Keratinocyte (primary cell): ENCODE results near the gene USP10.

ENCODE experiments used
- EZH2 ChIP-seq: IDR thresholded peaks from one replicate; pipeline ENCODE4 v1.6.1; 2012; ENCODE audit warnings: inconsistent platforms, mild to moderate bottlenecking, low read length, moderate library complexity
- TF ChIP-seq, protein P1 (sequence below), 3 experiments: IDR thresholded peaks in 1 of 3; conservative IDR thresholded peaks in 1 of 3; optimal IDR thresholded peaks in 1 of 3; 2 replicates in 2 of 3; 3 replicates in 1 of 3; pipeline versions ENCODE3 to v1.5.1; 2011; ENCODE audit warnings: low read length in 3 of 3, mild to moderate bottlenecking in 3 of 3, moderate library complexity in 2 of 3, control low read depth in 1 of 3, inconsistent platforms in 1 of 3; ENCODE audit not compliant: insufficient read depth in 2 of 3; ENCODE audit errors: extremely low read depth in 1 of 3

- TF ChIP-seq, protein P1, sequence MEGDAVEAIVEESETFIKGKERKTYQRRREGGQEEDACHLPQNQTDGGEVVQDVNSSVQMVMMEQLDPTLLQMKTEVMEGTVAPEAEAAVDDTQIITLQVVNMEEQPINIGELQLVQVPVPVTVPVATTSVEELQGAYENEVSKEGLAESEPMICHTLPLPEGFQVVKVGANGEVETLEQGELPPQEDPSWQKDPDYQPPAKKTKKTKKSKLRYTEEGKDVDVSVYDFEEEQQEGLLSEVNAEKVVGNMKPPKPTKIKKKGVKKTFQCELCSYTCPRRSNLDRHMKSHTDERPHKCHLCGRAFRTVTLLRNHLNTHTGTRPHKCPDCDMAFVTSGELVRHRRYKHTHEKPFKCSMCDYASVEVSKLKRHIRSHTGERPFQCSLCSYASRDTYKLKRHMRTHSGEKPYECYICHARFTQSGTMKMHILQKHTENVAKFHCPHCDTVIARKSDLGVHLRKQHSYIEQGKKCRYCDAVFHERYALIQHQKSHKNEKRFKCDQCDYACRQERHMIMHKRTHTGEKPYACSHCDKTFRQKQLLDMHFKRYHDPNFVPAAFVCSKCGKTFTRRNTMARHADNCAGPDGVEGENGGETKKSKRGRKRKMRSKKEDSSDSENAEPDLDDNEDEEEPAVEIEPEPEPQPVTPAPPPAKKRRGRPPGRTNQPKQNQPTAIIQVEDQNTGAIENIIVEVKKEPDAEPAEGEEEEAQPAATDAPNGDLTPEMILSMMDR (optimal IDR thresholded peaks at IDR 0.05 in 1 of 3, IDR thresholded peaks at IDR 0.05 in 1 of 3, conservative IDR thresholded peaks at IDR 0.05 in 1 of 3; ENCODE audit: extremely low read depth in 1 of 3, insufficient read depth in 2 of 3, low read length in 3 of 3): no peak
- no peak for TF ChIP-seq EZH2
Observed at GRCh38 chr16:84654998-84655397, 44.8 kb upstream of the USP10 start.
